Stomach (tissue), 9 donors: Measurements from ENCODE around the gene TMEM178B. TPM values are rescaled to one million over a fixed set of nuclear protein-coding genes. Genes with fewer than 3 reads are reported as not detected.
A peak's percentile ranks its signal among the peaks of the same experiment; 100 is the strongest.

Source experiments
- DNase-seq, 2 donors: peaks; one replicate each; pipeline versions ENCODE4 v3.0.0 to v3.0.0-alpha.2; 2013 to 2019
- H3K27ac ChIP-seq, 5 donors: fragments of 200-600 bp in 4 of 5; sonication (generic) in 4 of 5; one replicate each; pipeline ENCODE4 v1.5.1; 2013 to 2019; ENCODE audit warnings: mild to moderate bottlenecking in 1 of 5, moderate library complexity in 1 of 5
- H3K27me3 ChIP-seq, 3 donors: fragments of 200-600 bp; sonication (generic); one replicate each; pipeline ENCODE4 v1.5.1; 2017 to 2019; ENCODE audit warnings: mixed run types in 1 of 3
- H3K36me3 ChIP-seq, 4 donors: fragments of 200-600 bp; sonication (generic); 1 replicate in 3 of 4; 2 replicates in 1 of 4; pipeline ENCODE4 v1.5.1; 2016 to 2019
- H3K4me1 ChIP-seq, 4 donors: fragments of 200-600 bp; sonication (generic); one replicate each; pipeline ENCODE4 v1.5.1; 2016 to 2019
- H3K4me3 ChIP-seq, 4 donors: fragments of 200-600 bp; sonication (generic) in 3 of 4; one replicate each; pipeline ENCODE4 v1.5.1; 2016 to 2019; ENCODE audit warnings: mild to moderate bottlenecking in 1 of 4
- H3K9me3 ChIP-seq, 4 donors: fragments of 200-600 bp; sonication (generic); one replicate each; pipeline ENCODE4 v1.5.1; 2016 to 2019
- CTCF ChIP-seq, 7 experiments: fragments of 450-650 bp in 4 of 7; fragments of 200-600 bp in 3 of 7; sonication (generic) in 3 of 7; IDR thresholded peaks; one replicate each; pipeline ENCODE4 v1.5.1; 2016 to 2019; ENCODE audit warnings: antibody characterized with exemption in 7 of 7, control low read depth in 2 of 7, mild to moderate bottlenecking in 1 of 7
- EP300 ChIP-seq: sonication (generic); formaldehyde crosslinking; IDR thresholded peaks from one replicate; pipeline ENCODE4 v1.6.1; 2017; ENCODE audit warnings: antibody characterized with exemption
- POLR2A ChIP-seq, 4 donors: fragments of 450-650 bp; IDR thresholded peaks; one replicate each; pipeline ENCODE4 v1.6.1; 2016; ENCODE audit warnings: antibody characterized with exemption in 4 of 4, control low read depth in 2 of 4, mild to moderate bottlenecking in 1 of 4, moderate library complexity in 1 of 4
- POLR2AphosphoS5 ChIP-seq, 3 donors: sonication (generic); formaldehyde crosslinking; IDR thresholded peaks; one replicate each; pipeline ENCODE4 v1.6.1; 2016; ENCODE audit warnings: antibody characterized with exemption in 3 of 3
- WGBS, 5 donors: extraction: QIAGEN DNeasy Blood & Tissue Kit in 3 of 5; methylation state at CpG; one replicate each; pipeline versions ENCODE4 v1.1.5 to v1.1.7; 2013 to 2018; 5-methylcytosine and 5-hydroxymethylcytosine counted together
- intact Hi-C: fragments of 100-400 bp; cut with DNase I; formaldehyde crosslinking; loops from one replicate; pipeline ENCODE4 v1.15.1; 2023; ENCODE audit warnings: low total_unique reads
- polyA plus RNA-seq, 3 donors: library from polyadenylated mRNA; stranded (reverse); fragments of 200-250 nt; gene quantifications; one replicate each; pipeline ENCODE4 v1.2.3, GENCODE V29; 2013
- total RNA-seq, 5 donors: library from RNA; depleted of rRNA; stranded (reverse); fragments of >200 nt; gene quantifications; one replicate each; pipeline versions ENCODE4 v1.1.0 to v1.2.3, GENCODE V29; 2014 to 2016
- donor health status: healthy with polysubstance abuse.
- donor health status: Bipolar disorder and iron deficiency.
- donor health status: healthy.

The TMEM178B gene
- total and polyA plus RNA-seq, 8 donors, result under 0.01 to 1.7 (median 0.15) TPM; not detected in 3

DNA sequence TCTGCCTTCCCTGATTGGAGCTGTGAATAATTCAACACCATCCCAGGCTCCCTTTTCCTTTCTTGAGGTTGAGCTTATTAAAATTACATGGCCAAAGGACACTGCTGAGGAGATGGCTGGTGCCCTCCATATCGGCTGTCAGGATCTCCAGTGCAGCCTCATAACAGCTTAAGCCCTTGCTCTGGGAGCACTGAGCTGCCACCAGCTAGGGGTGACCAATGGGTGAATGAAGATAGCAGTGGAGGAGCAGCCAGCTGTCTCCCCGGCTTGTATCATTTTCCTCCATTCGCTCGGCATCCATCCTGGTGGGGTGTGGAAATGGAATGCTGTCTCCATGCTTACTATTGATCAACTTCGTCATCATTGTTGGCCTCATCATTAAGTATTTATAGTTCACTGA, 154.6 kb downstream of the TMEM178B start:
- WGBS, 5 donors, result 79 to 88% (median 85%) methylated on average over 5 of the region's 5 CpGs
- Histone ChIP-seq H3K27me3 (no peaks in the 10 kb centered on the region), H3K4me3 (no peak overlapping the region), H3K27ac (no peak overlapping the region), H3K9me3 (no peaks in the 10 kb centered on the region), H3K4me1 (no peaks in the 10 kb centered on the region), H3K36me3 (no peaks in the 10 kb centered on the region)
- intact Hi-C loops, result no loop called here
- no peak for TF ChIP-seq EP300
- DNase-seq, result no peak

DNA sequence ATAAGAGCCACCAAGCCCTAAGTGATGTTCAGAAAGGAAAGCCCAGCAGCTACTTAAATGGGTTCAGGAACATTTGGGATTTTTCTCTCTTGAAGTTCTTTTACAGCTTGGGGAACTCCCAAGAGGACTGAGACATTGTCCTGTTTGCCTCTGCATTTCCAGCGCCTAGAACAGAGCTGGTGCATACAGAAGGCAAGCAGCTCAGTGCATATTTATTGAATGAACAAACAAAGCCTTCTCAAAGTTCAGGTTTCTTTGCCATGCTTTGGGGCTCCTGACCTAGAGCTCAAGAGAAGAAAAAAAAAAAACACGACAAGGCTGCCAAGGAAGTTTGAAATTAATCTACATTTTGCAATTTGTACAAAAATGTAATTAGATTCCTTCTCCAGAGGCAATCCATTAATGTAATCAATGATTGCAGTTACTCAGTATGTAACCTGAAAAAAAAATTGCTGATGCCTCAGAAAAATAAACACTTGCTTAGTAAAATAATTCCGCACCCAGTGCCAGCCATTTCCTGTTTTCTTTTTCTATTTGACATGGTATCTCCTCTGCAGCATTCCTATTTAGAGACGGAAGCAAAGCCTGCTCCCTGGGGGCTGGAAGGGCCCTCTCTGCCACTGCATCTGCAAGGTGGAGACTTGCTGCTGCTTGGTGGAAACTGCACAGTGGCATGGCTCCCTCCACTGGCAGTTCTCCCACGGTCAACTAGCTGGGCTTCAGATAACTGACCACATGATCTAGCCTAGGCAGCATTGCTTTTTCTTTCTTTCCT, 157.3 kb downstream of the TMEM178B start:
- TF ChIP-seq POLR2A (IDR thresholded peaks at IDR 0.05), result no peak
- no peaks in the 10 kb centered on the region for H3K4me1 ChIP-seq
- no peaks in the 10 kb centered on the region for H3K27me3 ChIP-seq
- no peaks in the 10 kb centered on the region for H3K36me3 ChIP-seq
- intact Hi-C loops, result no loop called here
- DNase-seq, result peak in 1 of 2 donors; percentile 59
- H3K27ac ChIP-seq, result no peak overlapping the region
- H3K4me3 ChIP-seq, result no peak overlapping the region
- no peaks in the 10 kb centered on the region for H3K9me3 ChIP-seq
- 18 to 31% (median 23%) methylated on average over 5 of the region's 5 CpGs for WGBS, 5 donors

DNA sequence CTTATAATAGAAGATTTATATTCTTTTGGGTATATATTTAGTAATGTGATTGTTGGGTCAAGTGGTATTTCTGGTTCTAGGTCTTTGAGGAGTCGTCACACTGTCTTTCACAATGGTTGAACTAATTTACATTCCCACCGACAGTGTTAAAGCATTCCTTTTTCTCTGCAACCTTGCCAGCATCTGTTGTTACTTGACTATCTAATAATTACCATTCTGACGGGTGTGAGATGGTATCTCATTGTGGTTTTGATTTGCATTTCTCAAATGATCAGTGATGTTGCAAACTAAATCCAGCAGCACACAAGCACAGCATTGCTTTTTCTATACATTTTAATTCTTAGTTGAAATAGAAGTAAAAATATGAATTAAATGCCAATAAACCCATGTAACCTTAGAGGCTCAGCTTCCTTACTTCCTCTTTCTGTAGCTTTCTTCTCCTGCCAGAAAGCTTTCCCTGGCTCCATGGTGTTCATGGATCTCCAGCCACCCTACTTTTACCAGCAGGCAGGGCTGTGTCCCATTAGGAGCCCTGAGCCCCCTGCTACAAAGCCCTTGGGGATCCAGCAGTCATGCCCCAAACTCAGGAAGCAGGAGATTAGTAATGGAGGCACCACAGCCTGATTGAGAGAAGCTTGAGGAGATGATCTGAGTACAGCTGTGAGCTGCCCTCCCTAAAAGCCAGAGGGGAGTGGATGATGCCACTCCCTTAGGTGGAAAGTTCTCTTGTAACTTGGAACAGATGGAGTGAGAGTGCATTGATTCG, 158.6 kb downstream of the TMEM178B start:
- H3K4me3 ChIP-seq, result no peak overlapping the region
- H3K9me3 ChIP-seq, result no peaks in the 10 kb centered on the region
- 66 to 73% (median 69%) methylated on average over 4 of the region's 4 CpGs for WGBS, 5 donors
- no peak for DNase-seq
- TF ChIP-seq POLR2AphosphoS5 (IDR thresholded peaks at IDR 0.05), result no peak
- no peak for TF ChIP-seq CTCF (IDR thresholded peaks at IDR 0.05)
- TF ChIP-seq EP300, result no peak
- TF ChIP-seq POLR2A (IDR thresholded peaks at IDR 0.05), result no peak
- no peak overlapping the region for H3K27ac ChIP-seq
- intact Hi-C loops, result no loop called here
- H3K4me1 ChIP-seq, result no peaks in the 10 kb centered on the region
- no peaks in the 10 kb centered on the region for H3K27me3 ChIP-seq
- H3K36me3 ChIP-seq, result no peaks in the 10 kb centered on the region

DNA sequence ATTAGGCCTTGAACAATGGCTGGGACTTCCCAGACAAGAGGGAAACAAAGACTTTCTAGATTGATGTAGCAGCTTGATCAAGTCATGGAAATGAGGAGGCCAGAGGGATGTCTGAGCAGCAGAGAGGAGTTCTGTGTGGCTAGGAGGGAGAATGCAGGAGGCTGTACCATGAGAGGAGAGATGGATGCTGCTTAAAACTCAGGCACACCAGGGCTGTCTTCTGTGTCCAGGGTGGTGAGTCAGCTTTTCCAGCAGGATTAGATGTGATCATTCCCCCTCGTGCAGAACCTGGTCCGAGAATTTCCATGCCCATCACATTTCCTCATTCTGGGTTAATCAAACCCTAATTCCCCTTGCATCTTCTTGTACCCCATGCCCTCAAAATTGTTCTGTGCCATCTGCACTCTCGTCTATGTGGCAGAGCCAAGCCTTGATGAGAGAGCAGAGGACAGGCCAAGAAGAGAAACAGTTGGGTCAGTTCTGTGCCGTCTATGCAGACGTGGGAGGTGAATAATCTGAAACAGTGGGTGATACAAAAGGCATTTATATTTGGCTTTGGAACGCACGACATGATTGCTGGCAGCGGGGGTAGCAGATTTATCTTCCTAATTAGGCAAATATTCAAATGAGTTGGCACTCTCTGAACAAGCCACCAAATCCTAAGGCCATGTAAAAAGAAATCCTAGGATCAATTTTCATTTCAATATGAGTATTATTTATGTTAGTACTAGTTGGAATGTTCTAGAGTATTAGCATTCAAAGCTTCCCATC, 160.7 kb downstream of the TMEM178B start:
- WGBS, 5 donors, result 76 to 85% (median 84%) methylated on average over 8 of the region's 8 CpGs
- Histone ChIP-seq H3K36me3 (no peaks in the 10 kb centered on the region), H3K27ac (no peak overlapping the region), H3K9me3 (no peaks in the 10 kb centered on the region), H3K4me3 (no peak overlapping the region), H3K27me3 (no peaks in the 10 kb centered on the region), H3K4me1 (no peaks in the 10 kb centered on the region)
- no peak for TF ChIP-seq POLR2A (IDR thresholded peaks at IDR 0.05)
- TF ChIP-seq EP300, result no peak
- no peak for TF ChIP-seq POLR2AphosphoS5 (IDR thresholded peaks at IDR 0.05)
- no peak for TF ChIP-seq CTCF (IDR thresholded peaks at IDR 0.05)
- intact Hi-C loops, result no loop called here
- no peak for DNase-seq

DNA sequence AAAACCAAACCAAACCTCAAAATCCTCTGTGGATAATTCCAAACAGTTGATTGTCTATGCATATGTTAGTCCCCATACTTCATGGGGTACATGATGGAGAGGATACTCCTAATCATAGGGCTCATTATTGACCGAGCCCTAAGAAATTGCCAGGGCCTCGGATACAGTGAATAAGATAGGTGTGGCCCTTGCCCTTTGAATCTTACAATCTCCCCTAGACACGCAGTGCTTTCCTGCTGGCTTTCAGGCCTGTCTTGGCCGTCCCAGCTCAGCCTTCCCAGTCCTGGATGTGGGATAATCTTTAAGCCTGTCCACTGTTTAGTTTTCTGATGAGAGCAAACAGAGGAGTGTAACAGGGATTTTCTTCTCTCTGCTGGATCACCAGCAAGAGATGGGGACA, 161.8 kb downstream of the TMEM178B start:
- intact Hi-C loops, result no loop called here
- no peaks in the 10 kb centered on the region for H3K9me3 ChIP-seq
- WGBS, 5 donors, result 33 to 47% (median 42%) methylated on average over 4 of the region's 4 CpGs
- H3K4me3 ChIP-seq, result no peak overlapping the region
- H3K27ac ChIP-seq, result no peak overlapping the region
- TF ChIP-seq POLR2AphosphoS5 (IDR thresholded peaks at IDR 0.05), result no peak
- TF ChIP-seq CTCF (IDR thresholded peaks at IDR 0.05), result no peak
- no peak for TF ChIP-seq POLR2A (IDR thresholded peaks at IDR 0.05)
- no peak for TF ChIP-seq EP300
- H3K4me1 ChIP-seq, result no peaks in the 10 kb centered on the region
- no peaks in the 10 kb centered on the region for H3K36me3 ChIP-seq
- no peak for DNase-seq
- H3K27me3 ChIP-seq, result no peaks in the 10 kb centered on the region
